Measurements from ENCODE around the gene BPI. TPM values are rescaled to one million over a fixed set of nuclear protein-coding genes. Genes with fewer than 3 reads are reported as not detected.
"Not testable (repeated sequence)": the region's sequence is repeated elsewhere in the genome, so short reads cannot be mapped to it uniquely, and the experiment has no call there.

The BPI gene
- total RNA-seq, 1 donor: 1.4 TPM

GRCh38 chr20:38338849-38339520 is 35.0 kb downstream of the BPI start:
- peak; percentile 15 for TF ChIP-seq CTCF (IDR thresholded peaks at IDR 0.05; ENCODE audit: insufficient read depth, low read length)
- no peak overlapping the region for H3K4me3 ChIP-seq (ENCODE audit: low read depth, low read length)
- DNase-seq (ENCODE audit: low read depth): no peak

- not testable (repeated sequence) for H3K4me3 ChIP-seq (ENCODE audit: low read depth, low read length); DNase-seq (ENCODE audit: low read depth)
Observed at GRCh38 chr20:38339521-38339896, 35.6 kb downstream of the BPI start.

DNA sequence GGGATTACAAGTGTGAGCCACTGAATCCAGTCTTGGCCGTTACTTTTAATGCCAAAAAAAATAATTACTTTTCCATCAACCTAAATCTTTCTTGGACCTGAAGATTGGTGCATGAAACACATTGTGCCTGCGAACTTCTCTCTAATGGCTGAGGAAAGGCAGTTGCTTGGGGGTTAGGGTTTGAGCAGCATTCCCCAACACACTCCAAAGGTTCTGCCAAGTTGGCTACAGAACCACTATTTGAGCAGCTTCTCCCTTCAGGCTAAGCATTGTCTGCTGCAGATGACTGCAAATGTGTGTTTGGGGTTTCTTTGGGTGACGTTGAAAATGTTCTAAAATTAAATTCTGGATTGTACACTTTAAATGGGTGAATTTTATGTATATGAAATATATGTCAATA is 36.0 kb downstream of the BPI start:
- DNase-seq (ENCODE audit: low read depth): no peak
- no peak for TF ChIP-seq CTCF (IDR thresholded peaks at IDR 0.05; ENCODE audit: insufficient read depth, low read length)
- H3K4me3 ChIP-seq (ENCODE audit: low read depth, low read length): no peak overlapping the region

GRCh38 chr20:38340693-38341092 is 36.7 kb downstream of the BPI start:
- TF ChIP-seq CTCF (IDR thresholded peaks at IDR 0.05; ENCODE audit: insufficient read depth, low read length): no peak
- H3K4me3 ChIP-seq (ENCODE audit: low read depth, low read length): no peak overlapping the region
- no peak for DNase-seq (ENCODE audit: low read depth)

DNA sequence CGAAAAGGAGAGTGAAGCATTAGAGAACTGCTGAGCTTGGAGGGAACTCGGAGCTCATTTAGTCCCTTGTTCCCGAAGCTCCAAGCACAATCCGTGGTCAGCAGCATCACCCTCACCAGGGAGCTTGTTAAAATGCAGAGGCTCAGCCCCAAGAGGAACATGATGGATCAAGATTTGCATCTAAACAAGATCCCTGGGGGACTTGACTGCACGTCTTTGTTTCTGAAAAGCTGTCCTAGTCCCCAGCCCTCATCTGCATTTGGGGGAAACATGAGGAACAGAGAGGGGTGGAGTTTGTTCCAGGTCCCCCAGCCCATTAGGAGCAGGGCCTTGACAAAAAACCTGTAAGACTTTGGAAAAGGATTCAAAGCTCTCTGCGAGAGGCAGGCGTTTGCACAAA is 38.3 kb downstream of the BPI start:
- DNase-seq (ENCODE audit: low read depth): no peak
- no peak for TF ChIP-seq CTCF (IDR thresholded peaks at IDR 0.05; ENCODE audit: insufficient read depth, low read length)
- no peak overlapping the region for H3K4me3 ChIP-seq (ENCODE audit: low read depth, low read length)

DNA sequence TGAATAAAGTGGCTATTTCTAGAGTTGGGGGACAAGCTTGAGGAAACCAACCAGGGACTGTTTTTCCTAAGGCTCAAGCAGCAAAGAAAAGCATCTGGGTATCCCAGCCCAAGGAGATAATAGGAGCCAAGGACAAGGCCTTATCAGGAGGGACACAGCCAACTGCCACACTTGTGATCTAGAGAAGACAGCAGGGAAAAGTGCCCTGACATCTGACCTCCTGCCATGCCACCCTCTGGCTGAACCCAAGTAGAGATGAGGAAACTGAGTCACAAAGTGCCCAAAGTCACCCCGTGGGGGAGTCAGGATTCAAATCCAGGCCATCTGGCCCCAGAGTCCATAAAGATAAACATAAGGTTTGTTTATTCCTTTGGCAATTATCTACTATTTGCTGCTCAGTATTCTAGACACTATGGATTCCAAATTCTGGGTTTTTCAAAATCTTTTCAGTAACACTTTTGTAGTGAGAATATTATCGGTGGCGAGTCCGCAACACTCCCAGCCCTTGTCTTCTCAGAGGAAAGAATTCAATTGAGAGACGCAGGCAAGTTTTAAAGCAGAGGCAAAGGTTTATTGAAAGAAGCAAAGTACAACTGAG is 38.9 kb downstream of the BPI start:
- no peak overlapping the region for H3K4me3 ChIP-seq (ENCODE audit: low read depth, low read length)
- TF ChIP-seq CTCF (IDR thresholded peaks at IDR 0.05; ENCODE audit: insufficient read depth, low read length): no peak
- no peak for DNase-seq (ENCODE audit: low read depth)

DNA sequence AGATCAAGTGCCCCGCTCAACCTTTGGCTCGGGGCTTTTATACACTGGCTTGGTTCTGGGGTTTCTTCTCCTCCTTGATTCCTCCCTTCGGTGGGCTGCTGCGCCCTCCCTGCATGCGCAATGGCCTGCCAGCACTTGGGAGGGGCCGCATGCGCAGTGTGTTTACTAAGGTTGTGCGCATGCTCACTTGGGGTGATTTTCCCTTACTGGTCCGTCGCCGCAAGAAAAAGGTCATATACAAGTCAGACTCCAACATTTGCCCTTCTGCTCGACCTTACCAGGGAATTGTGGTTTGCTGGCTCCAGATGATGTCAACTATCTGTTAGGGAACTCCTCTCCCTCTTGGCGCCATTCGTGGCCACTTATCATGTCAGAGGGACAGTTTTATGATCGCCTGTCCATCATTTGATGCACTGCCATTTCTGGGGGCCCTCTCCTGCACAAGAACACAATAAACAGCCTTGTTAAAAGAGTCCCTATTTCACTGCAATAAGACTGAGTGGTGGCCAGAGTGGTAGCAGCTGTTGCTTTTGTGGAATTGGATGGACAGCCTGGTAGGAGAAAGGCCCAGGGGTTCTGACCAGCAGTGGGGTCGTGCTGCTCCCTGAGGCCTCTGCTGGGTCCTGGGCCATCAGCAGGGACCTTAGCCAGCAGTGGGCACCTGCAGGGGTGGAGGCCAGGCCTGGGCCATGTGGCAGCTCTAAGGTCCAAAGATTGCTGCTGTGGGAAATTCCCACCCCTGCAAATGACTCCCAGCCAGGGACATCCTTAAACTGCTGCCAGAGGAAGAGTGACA is 39.6 kb downstream of the BPI start:
- H3K4me3 ChIP-seq (ENCODE audit: low read depth, low read length): no peak overlapping the region
- no peak for TF ChIP-seq CTCF (IDR thresholded peaks at IDR 0.05; ENCODE audit: insufficient read depth, low read length)
- DNase-seq (ENCODE audit: low read depth): no peak

Data from fibroblast of the aortic adventitia (primary cell).